GM19043 (cell line): ENCODE data around the gene NWD2.
"Not testable (repeated sequence)": the region's sequence is repeated elsewhere in the genome, so short reads cannot be mapped to it uniquely, and the experiment has no call there.

Source experiments
- ATAC-seq: cut with Tn5 transposase; IDR thresholded peaks from one replicate; pipeline ENCODE4 v1.9.1; 2021; ENCODE audit warnings: low read depth; ENCODE audit not compliant: unreplicated experiment

The NWD2 gene

GRCh38 chr4:37244583-37245390 lies at the start of gene NWD2:
TSS of gene NWD2 (plus strand) at chr4:37244743. CDS start at chr4:37245068, 325 bp downstream.
- ATAC-seq, result no peak

GRCh38 chr4:37197899-37198298 lies 46.6 kb upstream of the NWD2 start:
- no peak for ATAC-seq

GRCh38 chr4:37204740-37205139 lies 39.8 kb upstream of the NWD2 start:
- ATAC-seq, result not testable (repeated sequence)

- ATAC-seq, result no peak
These were observed 28.3 kb upstream of the NWD2 start for GRCh38 chr4:37216209-37216608.

GRCh38 chr4:37219242-37219641 lies 25.3 kb upstream of the NWD2 start:
- ATAC-seq, result no peak

GRCh38 chr4:37219990-37220389 lies 24.6 kb upstream of the NWD2 start:
- no peak for ATAC-seq

GRCh38 chr4:37220685-37221084 lies 23.9 kb upstream of the NWD2 start:
- ATAC-seq, result no peak

- ATAC-seq, result no peak
These were observed 20.8 kb upstream of the NWD2 start for GRCh38 chr4:37223732-37224131.

- no peak for ATAC-seq
These were observed 19.7 kb upstream of the NWD2 start for GRCh38 chr4:37224854-37225253.

- ATAC-seq, result no peak
These were observed 18.8 kb upstream of the NWD2 start for GRCh38 chr4:37225778-37226177.

- no peak for ATAC-seq
These were observed 12.2 kb upstream of the NWD2 start for GRCh38 chr4:37232315-37232714.

GRCh38 chr4:37236165-37236564 lies 8.4 kb upstream of the NWD2 start:
- no peak for ATAC-seq

- no peak for ATAC-seq
These were observed 2.9 kb upstream of the NWD2 start for GRCh38 chr4:37241647-37242046.

- ATAC-seq, result no peak
These were observed 1.5 kb upstream of the NWD2 start for GRCh38 chr4:37243051-37243450.

- no peak for ATAC-seq
These were observed 591 bp upstream of the NWD2 start for GRCh38 chr4:37243722-37244582.

GRCh38 chr4:37245391-37245954 lies 930 bp downstream of the NWD2 start:
- no peak for ATAC-seq

GRCh38 chr4:37246891-37247290 lies 2.3 kb downstream of the NWD2 start:
- no peak for ATAC-seq

- ATAC-seq, result no peak
These were observed 13.7 kb downstream of the NWD2 start for GRCh38 chr4:37258221-37258620.

- no peak for ATAC-seq
These were observed 23.8 kb downstream of the NWD2 start for GRCh38 chr4:37268319-37268718.

- no peak for ATAC-seq
These were observed 34.6 kb downstream of the NWD2 start for GRCh38 chr4:37279121-37279520.

- no peak for ATAC-seq
These were observed 35.5 kb downstream of the NWD2 start for GRCh38 chr4:37279894-37280592.
